NCI-H748 (cell line): ENCODE measurements around the gene FAM83C.

Experiments
- DNase-seq: peaks from one replicate; lab custom pipeline; 2025; ENCODE audit not compliant: unreplicated experiment; lab: John Stamatoyannopoulos, UW

Gene FAM83C

DNA sequence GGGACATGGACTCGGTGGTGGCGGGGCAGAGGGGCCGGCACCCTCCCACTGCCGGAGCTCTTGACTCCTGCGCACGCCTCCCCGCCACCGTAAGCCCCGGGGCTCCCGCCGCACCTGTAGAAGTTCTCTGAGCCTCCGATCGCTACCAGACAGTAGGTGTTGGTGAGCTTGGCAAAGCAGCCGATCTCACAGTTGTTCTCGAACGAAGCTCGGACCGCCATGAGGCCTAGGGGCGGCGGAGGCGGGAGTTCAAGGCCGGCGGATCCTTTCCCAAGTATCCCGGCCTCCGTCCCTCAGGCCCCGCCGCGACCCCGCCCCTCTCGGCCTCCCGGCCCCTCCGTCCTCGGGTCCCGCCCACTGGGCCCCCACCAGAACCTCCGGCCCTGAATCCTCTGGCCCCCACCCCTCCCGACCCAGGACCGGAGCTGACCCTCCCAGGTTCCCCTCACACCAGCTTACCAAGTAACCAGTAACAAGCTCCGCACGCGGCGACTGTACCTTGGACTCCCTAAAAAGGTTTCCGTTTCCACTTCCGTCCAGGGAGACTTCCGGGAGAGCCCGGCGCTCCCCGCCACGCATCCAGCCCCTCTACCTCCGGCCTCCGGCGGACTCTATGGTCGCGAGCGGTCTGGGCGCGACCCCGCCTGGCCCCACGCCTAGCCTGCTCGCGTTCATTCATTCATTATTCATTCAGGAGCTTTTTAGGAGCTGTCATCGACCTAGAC lies 7.8 kb downstream of the FAM83C start, which contains the start of gene EIF6:
TSS of gene EIF6 (minus strand) at position 506 of the 725 bp plus-strand sequence. CDS start at position 221, 285 bp downstream.
- peak; percentile 92 for DNase-seq

DNA sequence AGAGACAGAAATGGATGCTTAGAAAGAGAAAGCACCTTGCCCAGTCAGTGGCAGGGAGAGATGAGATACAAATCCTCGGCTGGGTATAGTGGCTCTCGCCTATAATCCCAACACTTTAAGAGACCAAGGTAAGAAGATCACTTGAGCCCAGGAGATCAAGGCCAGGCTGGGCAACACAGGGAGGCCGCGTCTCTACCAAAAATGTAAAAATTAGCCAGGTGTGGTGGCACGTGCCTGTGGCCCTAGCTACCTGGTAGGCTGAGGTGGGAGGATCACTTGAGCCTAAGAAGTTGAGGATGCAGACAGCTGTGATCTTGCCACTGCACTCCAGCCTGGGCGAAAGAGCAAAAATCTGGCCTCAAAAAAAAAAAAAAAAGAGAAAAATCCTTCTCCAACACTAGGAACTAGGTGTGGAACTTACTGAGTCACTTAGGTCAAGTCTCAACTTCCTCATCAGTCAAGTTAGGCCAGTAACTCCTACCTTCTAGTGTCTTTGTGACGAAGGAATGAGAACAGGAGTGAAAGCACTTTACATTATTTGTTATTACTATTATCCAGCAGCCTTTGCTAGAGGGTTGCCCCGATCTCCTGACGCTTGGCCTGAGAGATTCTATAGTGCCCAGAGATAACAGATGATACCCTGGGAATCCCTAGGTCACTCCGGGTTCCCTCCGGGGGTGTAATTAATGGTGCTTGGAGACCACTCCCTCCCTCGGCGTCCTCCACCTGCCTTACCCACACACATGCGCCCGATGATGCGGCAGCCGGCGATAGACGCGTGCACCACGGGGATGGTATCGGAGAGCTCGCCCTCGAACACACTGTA lies 8.6 kb downstream of the FAM83C start:
- peak; percentile 43 for DNase-seq

GRCh38 chr20:35281506-35282101 lies 10.6 kb downstream of the FAM83C start:
- no peak for DNase-seq

- no peak for DNase-seq
Observed at GRCh38 chr20:35280523-35280922, 11.7 kb downstream of the FAM83C start.

DNA sequence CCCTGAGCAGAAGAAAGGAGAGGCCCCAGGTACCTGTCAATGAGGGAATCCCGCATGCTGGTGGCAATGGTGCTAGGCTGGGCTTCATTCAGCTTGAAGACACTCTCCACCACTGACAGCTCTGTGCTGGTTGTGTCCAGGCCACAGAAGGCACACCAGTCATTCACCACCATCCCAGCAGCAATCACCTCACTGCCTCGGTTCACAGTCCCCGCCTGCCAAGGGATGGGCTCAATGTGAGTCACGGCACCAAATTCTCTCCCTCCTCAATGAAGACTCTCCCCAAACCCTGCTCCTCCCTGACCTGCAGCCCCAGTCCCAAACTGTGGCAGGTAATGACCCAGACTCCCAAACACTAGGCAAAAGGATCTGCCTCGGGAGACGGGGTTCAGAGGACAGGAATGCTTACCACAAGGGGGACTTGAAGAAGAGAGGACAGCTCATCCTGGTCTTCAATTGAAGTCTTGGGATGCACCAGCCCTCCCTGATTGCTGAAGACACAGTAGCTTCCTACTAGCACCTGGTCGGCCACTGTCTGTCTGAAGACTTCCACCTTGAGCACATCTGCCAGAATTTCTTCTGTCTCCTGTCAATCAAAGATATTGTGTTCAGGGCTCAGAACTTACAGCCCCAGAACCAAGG lies 12.6 kb downstream of the FAM83C start:
- DNase-seq, result no peak

GRCh38 chr20:35279040-35279439 lies 13.2 kb downstream of the FAM83C start:
- DNase-seq, result no peak

- peak; percentile 94 for DNase-seq
Observed at GRCh38 chr20:35277531-35278395, 14.5 kb downstream of the FAM83C start, which contains the start of gene MMP24OS. TSS of gene MMP24OS (minus strand) at chr20:35278122. CDS start at chr20:35277929, 193 bp downstream.

- DNase-seq, result no peak
Observed at GRCh38 chr20:35277127-35277526, 15.1 kb downstream of the FAM83C start.

DNA sequence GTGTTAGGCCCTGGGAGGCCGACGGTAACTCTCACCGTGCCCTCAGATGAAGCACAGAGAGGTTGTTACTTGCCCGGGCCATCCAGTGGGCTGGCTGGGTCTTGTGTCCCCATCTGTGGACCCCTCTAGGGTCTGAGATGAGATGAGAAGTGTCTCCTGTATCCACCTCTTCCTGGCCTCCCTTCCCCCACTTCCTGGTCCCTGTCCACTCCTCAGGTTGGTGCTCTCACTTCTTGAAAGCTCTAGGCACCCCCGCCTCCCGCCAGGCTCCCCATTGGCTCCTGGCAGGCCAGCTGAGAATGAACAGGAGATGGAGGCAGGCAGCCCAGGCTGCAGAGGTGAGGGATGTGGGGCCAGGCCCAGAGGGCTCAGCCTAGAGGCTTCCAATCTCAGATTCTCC lies 15.8 kb downstream of the FAM83C start:
- DNase-seq, result no peak

- DNase-seq, result no peak
Observed at GRCh38 chr20:35275741-35276251, 16.4 kb downstream of the FAM83C start.

DNA sequence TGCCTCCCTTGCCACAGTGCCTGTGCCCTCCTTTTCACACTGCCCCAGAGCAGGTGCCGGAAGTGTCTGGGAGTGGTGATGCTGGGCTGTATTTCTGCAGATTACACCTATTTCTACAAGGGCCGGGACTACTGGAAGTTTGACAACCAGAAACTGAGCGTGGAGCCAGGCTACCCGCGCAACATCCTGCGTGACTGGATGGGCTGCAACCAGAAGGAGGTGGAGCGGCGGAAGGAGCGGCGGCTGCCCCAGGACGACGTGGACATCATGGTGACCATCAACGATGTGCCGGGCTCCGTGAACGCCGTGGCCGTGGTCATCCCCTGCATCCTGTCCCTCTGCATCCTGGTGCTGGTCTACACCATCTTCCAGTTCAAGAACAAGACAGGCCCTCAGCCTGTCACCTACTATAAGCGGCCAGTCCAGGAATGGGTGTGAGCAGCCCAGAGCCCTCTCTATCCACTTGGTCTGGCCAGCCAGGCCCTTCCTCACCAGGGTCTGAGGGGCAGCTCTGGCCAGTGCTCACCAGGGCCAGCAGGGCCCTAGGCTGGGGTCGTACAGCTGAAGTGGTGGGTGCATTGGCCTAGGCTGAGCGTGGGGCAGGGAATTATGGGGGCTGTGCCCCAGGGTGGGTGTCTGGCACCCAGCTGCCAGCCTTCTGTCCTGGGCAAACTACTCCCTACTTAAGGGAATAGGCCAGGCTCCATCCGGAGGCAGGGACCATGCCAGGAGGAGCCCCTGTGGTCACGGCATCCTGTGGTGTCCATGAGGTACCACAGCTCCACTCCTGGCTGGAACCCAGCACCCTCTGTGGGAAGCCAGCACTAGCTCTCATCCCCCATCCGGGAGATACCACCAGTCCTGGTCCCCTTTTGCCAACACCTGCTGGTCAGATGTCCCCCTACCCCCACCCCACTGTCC lies 17.8 kb downstream of the FAM83C start:
- DNase-seq, result no peak

DNA sequence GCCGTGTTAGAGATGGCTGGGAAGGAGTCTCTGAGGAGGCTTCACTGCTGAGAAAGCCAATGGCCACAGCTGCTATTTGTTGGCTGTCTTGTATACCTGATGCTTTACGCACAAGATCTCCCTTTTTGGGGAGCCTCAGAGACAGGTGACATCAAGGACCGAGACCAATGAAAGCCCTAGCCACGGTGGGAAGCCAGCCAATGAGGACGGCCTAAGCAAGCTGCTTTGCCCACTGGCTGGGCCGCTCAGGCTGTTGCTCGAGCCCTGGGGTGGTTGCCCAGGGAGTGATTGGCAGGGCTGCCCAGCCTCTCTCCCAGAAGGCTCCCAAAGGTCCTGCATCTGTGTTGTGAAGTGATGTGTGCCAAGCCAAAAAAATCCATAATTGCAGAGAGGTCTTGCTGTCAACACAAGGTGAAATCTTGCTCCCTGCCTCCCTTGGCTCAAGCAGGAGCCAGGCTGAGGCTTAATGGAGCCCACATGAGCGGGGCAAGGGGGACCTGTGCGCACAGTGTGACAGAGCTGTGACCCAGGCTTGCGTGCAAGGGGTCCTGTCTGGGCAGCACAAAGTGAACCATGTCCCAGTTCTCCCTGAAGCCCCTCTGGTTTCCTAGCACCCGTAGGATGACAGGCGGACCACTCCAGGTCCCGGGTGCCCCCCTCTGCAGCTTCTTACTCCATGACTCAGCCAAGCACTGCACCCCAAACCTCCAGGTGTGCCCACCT lies 18.6 kb downstream of the FAM83C start:
- DNase-seq, result no peak

- no peak for DNase-seq
Observed at GRCh38 chr20:35271904-35272303, 20.3 kb downstream of the FAM83C start.

GRCh38 chr20:35271073-35271882 lies 20.9 kb downstream of the FAM83C start:
- no peak for DNase-seq

DNA sequence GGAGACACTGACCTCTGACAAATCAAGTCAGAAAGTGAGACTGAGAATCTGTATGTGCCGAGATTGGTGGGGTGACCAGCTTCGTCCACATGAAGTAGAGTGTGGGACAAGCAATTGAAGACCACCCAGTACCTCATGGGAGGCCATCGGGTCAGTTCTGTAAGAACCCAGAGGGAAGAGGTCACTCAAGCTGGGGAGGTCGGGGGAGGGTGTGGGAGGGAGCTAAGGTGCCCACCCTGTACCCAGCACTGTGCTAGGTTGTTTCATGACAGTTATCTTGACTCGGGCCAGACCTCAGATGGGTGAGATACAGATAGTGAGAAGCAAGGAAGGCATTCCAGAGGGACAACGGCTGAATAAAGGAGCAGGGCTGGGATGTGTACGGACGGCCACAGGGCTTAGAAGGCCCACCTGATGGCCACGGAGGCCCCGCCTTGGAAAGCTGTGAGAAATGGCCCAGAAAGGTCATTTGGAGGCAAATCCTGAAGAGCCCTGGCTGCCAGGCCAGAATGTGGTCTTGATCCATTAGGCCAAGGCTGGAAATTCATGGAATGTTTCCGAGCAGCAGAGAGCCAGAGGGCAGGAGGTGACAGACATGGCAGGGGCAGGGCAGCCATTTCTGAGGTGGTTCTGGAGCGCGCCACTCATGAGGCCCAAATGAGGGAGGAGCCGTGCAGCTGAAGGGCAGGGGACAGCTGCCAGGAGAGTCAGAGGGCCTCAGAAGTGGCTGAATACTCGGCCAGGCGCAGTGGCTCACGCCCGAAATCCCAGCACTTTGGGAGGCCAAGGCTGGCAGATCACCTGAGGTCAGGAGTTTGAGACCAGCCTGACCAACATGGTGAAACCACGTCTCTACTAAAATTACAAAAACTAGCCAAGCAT lies 22.0 kb downstream of the FAM83C start:
- DNase-seq, result no peak

DNA sequence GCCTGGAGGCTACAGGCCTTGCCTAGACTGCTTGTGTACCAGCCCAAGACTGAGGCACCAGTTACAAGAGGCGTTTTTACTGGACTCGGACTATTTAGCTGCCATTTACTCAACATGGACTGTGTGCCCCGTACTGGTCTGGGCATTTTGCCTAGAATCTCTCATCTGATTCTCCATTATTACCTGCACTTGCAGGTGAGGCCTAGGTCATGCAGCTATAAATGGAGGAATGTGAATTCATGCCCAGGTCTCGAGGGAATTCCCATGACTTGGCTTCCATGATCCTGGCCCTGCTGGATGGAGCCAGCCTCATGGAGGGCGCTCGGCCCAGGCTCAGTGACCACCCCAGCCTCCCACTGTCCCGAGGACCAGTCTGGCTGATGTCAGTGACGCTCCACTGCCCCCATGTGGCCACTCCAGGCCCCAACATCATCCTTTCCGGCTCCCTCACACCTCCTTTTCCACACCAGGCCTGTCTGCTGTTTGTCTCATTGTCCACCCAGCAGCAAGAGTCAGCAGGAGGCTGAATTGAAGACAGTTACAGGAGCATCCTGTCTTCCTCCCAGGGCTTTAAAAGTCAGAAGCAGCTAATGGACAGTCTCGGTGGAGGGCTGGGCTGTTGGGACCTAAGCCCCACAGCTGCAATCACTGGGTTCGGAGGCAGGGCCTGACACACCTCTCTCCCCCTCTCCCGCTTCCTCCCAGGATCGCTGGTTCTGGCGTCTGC lies 23.0 kb downstream of the FAM83C start:
- peak; percentile 36 for DNase-seq
